Smooth muscle cell (in vitro differentiated cells): Measurements from ENCODE around the gene AGXT2. TPM values are rescaled to one million over a fixed set of nuclear protein-coding genes. Genes with fewer than 3 reads are reported as not detected.

Experiments used
- DNase-seq: peaks from one replicate; lab custom pipeline; 2025; ENCODE audit not compliant: unreplicated experiment; lab: John Stamatoyannopoulos, UW
- H2AFZ ChIP-seq: fragments of 200-600 bp; sonication (generic); 2 replicates; pipeline ENCODE4 v1.6.0; 2016; ENCODE audit warnings: antibody characterized with exemption, low read depth, mild to moderate bottlenecking
- H3F3A ChIP-seq: fragments of 200-600 bp; sonication (generic); 2 replicates; pipeline ENCODE4 v1.6.0; 2017; ENCODE audit warnings: antibody characterized with exemption, low read depth
- H3K27ac ChIP-seq: fragments of 200-600 bp; sonication (generic); 2 replicates; pipeline ENCODE4 v1.5.1; 2016; ENCODE audit warnings: low read depth, mild to moderate bottlenecking
- H3K27me3 ChIP-seq: fragments of 200-600 bp; sonication (generic); 2 replicates; pipeline ENCODE4 v1.6.1; 2016; ENCODE audit warnings: low read depth, mild to moderate bottlenecking
- H3K36me3 ChIP-seq: fragments of 200-600 bp; sonication (generic); 2 replicates; pipeline ENCODE4 v1.5.1; 2016; ENCODE audit warnings: low read depth
- H3K4me1 ChIP-seq: fragments of 200-600 bp; sonication (generic); 2 replicates; pipeline ENCODE4 v1.5.1; 2016; ENCODE audit warnings: low read depth
- H3K4me2 ChIP-seq: fragments of 200-600 bp; sonication (generic); 2 replicates; pipeline ENCODE4 v1.6.0; 2016; ENCODE audit warnings: mild to moderate bottlenecking
- H3K4me3 ChIP-seq: fragments of 200-600 bp; sonication (generic); 2 replicates; pipeline ENCODE4 v1.5.1; 2016; ENCODE audit warnings: mild to moderate bottlenecking
- H3K79me2 ChIP-seq: fragments of 200-600 bp; sonication (generic); 2 replicates; pipeline ENCODE4 v1.6.0; 2016; ENCODE audit warnings: low read depth, mild to moderate bottlenecking
- H3K9ac ChIP-seq: fragments of 200-600 bp; sonication (generic); 2 replicates; pipeline ENCODE4 v1.6.0; 2016; ENCODE audit warnings: low read depth
- H3K9me3 ChIP-seq: fragments of 200-600 bp; sonication (generic); replicated peaks from 2 replicates; pipeline ENCODE4 v1.5.1; 2016; ENCODE audit warnings: low read depth
- H4K20me1 ChIP-seq: fragments of 200-600 bp; sonication (generic); 2 replicates; pipeline ENCODE4 v1.6.0; 2016; ENCODE audit warnings: low read depth
- CTCF ChIP-seq: fragments of 200-600 bp; sonication (generic); IDR thresholded peaks from 2 replicates; pipeline ENCODE4 v1.5.1; 2017; ENCODE audit warnings: borderline replicate concordance, mild to moderate bottlenecking, antibody characterized with exemption; ENCODE audit not compliant: insufficient read depth, poor library complexity, severe bottlenecking
- WGBS: methylation state at CpG from one replicate; pipeline ENCODE4 v1.1.7; 2016; ENCODE audit warnings: low lambda C conversion rate; 5-methylcytosine and 5-hydroxymethylcytosine counted together
- polyA plus RNA-seq: library from polyadenylated mRNA; unstranded; fragments of >200 nt; fragmentation: Nextera tagmentation; extraction: Ambion mirVana; gene quantifications from 2 replicates; pipeline ENCODE4 v1.2.1, GENCODE V29; 2016
- total RNA-seq: library from RNA; depleted of rRNA; stranded (reverse); fragments of >200 nt; gene quantifications from 2 replicates; pipeline ENCODE4 v1.2.3, GENCODE V29; 2014

The AGXT2 gene
- total and polyA plus RNA-seq, 2 experiments from 2014 or later, result not detected

DNA sequence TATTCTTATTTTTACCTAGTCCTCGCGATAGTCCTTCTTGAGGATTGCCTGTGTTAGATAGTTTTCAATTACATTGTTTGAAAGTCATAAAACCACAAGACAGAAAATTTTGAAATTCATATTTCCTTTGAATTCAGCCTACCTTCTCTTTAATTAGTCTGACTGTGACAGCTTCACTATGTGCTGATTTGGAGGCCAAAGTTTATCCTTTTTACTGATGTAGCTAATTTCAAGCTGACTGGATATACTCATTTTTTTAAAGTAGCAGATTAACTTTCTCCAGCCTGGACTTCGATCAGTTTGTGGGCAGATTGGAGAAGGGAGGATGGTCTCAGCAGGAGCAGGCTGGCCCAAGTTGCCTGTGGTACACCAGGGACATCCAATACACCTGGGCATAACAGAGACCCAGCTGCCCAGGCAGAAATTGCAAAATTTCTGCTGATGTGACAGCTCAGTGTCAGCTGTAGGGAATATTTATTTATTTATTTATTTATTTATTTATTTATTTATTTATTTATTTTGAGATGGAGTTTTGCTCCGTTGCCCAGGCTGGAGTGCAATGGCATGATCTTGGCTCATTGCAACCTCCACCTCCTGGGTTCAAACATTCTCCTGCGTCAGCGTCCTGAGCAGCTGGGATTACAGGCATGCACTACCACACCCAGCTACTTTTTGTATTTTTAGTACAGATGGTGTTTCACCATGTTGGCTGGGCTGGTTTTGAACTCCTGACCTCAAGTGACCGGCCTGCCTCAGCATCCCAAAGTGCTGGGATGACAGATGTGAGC is 24.2 kb downstream of the AGXT2 start:
- TF ChIP-seq CTCF, result no peak
- no peak for DNase-seq

GRCh38 chr5:35016174-35017051 is 31.3 kb downstream of the AGXT2 start:
- Histone ChIP-seq H3K27me3 (no peaks in the 10 kb centered on the region), H3K4me2 (no peak overlapping the region), H3K4me3 (no peak overlapping the region), H3K9me3 (no peaks in the 10 kb centered on the region), H3K27ac (no peak overlapping the region), H2AFZ (no peak overlapping the region), H3F3A (no peaks in the 10 kb centered on the region), H3K4me1 (no peaks in the 10 kb centered on the region), H3K79me2 (no peaks in the 10 kb centered on the region), H4K20me1 (no peaks in the 10 kb centered on the region), H3K9ac (no peak overlapping the region), H3K36me3 (no peaks in the 10 kb centered on the region)
- TF ChIP-seq CTCF, result no peak
- WGBS, result 62% methylated on average over 4 of the region's 4 CpGs
- DNase-seq, result no peak

More for the DNA sequence above, 24.2 kb downstream of the AGXT2 start:
- Histone ChIP-seq H3K4me2 (no peak overlapping the region), H3K4me1 (no peaks in the 10 kb centered on the region), H3K9me3 (no peaks in the 10 kb centered on the region), H2AFZ (no peak overlapping the region), H3K79me2 (no peaks in the 10 kb centered on the region), H3K4me3 (no peak overlapping the region), H3K27ac (no peak overlapping the region), H4K20me1 (no peaks in the 10 kb centered on the region), H3K9ac (no peak overlapping the region), H3F3A (peaks cover 4% of the 10 kb centered on the region), H3K27me3 (no peaks in the 10 kb centered on the region), H3K36me3 (no peaks in the 10 kb centered on the region)
- WGBS, result 97% methylated on average over 7 of the region's 7 CpGs

DNA sequence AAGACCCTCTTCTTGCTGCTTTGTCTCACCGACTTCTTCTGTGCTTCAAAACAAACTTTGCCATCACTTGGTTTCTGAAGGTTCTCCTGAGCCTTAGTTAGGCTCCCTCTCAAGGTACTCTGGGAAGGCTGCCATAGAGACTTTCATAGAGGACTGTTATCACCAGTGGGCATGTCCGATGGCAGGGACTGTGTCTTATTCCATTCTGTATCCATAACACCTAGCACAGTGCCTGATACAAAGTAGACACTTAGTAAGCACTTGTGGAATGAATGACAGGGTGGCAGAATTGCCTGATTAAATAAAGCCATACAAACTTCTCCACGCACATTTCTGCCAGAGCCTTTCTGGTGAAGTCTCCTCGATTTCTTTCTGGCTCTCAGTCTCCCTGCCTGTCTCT is 32.7 kb downstream of the AGXT2 start:
- H3K4me1 ChIP-seq, result no peaks in the 10 kb centered on the region
- H3K9ac ChIP-seq, result no peak overlapping the region
- no peaks in the 10 kb centered on the region for H3K79me2 ChIP-seq
- no peak overlapping the region for H2AFZ ChIP-seq
- no peaks in the 10 kb centered on the region for H4K20me1 ChIP-seq
- H3K36me3 ChIP-seq, result no peaks in the 10 kb centered on the region
- H3K4me3 ChIP-seq, result no peak overlapping the region
- H3K27ac ChIP-seq, result no peak overlapping the region
- no peaks in the 10 kb centered on the region for H3K27me3 ChIP-seq
- TF ChIP-seq CTCF, result no peak
- no peak overlapping the region for H3K4me2 ChIP-seq
- no peak for DNase-seq
- no peaks in the 10 kb centered on the region for H3F3A ChIP-seq
- H3K9me3 ChIP-seq, result no peaks in the 10 kb centered on the region
- 90% methylated on average over 4 of the region's 4 CpGs for WGBS
